Inflammatory macrophage treated with lipopolysaccharide for 1 hour (primary cell): ENCODE data around the gene NPS.

Experiments
- DNase-seq, 2 donors: peaks; one replicate each; pipeline ENCODE4 v3.0.0-alpha.2; 2020 to 2022

The NPS gene

GRCh38 chr10:127563718-127564553 lies 14.8 kb downstream of the NPS start:
- peak in 1 of 2 donors; percentile 46 for DNase-seq

DNA sequence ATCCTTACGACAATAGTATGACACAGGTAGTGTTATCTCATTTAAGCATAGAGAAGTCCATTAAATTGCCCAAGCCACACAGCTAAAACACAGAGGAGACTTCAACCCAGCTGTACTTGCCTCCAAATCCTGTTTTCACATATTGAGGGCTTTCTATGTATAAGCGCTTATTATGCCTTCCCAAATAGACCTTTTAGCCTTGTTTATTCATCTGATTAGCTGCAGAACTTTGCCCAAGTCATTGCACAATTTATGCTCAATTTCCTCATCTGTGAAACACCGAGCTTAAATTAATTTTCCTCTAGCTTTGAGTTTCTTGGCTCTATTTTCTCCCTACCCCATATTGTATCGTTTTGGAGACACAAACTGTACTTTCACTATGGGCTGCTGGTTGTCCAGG lies 15.5 kb downstream of the NPS start:
- DNase-seq: no peak

DNA sequence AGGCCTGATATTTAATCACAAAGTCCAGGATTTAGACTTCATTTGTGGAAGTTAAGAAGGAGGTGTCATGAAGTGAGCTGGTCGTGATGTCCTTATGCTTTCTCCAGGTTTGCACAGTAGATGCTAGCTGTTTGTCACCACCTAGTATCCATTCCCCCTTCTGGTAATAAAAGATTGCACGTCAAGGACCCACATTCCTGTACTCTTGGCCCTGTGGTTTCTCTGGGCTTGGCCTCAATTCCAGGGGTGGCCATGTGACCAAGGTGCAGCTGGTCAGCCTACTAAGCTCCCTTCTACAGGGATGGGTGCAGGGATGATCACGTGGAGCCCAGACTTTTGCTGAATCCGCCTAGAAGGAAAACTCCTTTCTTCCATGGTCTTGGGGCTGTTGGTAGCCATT lies 16.5 kb downstream of the NPS start:
- DNase-seq: no peak

GRCh38 chr10:127569210-127569609 lies 20.1 kb downstream of the NPS start:
- no peak for DNase-seq

- DNase-seq: no peak
These were observed 20.9 kb downstream of the NPS start for GRCh38 chr10:127570036-127570435.

GRCh38 chr10:127571386-127571785 lies 22.3 kb downstream of the NPS start:
- no peak for DNase-seq

GRCh38 chr10:127576051-127576450 lies 26.9 kb downstream of the NPS start:
- no peak for DNase-seq

- DNase-seq: no peak
These were observed 27.6 kb downstream of the NPS start for GRCh38 chr10:127576740-127577161.

DNA sequence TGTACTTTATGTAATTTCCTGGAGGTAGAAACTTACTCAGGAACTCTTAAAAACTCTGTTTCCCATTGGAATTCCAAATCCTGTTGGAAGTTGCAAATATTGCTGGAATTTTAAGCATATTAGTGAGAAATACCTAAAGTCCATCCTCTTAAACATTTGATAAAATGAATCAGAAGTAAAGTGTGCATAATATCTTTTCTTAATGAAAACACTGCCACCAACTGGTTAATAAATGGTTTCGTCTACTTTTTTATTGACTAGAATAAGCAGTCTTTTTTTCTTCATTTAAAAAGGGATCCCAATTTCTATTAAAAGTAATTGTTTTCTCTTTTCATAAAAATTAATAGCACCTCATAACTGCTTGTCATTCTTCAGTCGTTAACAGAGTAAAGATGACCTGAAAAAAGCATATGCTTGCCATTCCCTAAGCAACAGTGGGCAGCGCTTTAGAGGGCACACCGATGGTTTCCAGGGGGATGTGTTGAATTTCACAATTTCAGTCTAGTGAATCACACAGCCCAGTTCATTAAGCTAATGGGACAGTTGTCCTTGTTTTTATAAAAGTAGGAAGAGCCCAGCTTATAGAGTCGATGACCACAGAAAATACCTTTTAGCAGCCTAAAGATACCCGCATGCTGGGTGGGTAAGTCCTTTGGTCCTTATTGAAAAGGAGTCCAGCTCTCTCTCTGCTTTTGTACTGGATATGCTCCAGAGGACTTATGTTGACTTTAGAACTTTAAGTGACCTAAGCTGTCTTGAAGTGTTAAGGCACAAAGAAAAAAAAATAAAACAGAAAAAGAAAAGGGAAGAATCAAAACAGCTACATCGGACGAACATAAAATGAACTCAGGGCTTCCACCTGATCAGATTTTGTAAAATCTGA lies 28.5 kb downstream of the NPS start:
- DNase-seq: no peak

DNA sequence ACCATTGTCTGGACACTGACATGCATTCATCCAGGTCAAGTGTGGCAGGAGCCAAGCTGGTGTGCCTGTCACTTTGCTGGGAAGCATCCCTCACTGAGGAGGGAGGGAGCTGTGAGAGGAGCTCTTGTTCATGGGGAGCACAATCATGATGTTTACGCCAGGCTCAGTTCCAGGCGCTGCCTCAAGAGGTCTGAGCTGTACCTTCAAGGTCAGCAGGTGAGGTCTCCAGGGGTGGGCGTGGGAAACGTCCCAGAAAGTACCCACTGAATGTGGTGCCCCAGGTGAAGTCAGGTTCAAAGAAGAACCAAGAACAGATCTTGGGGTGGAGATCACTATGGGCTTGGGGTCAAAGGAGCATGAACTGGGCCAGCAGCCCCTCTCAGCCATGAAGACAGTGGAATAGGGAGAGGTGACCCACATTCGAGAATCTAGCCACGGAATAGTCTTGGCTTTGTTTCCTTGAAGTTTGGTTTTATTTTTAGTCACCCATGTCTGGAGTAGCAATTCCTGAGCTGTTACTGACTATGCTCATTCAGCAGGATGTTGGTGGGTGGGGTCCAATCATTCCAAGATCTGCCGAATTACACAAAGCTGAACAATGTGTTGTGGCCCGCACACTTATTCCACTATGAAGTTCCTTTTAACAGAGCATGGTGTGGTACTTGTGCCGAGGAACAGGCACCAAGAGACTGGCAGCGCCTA lies 29.3 kb downstream of the NPS start:
- DNase-seq: no peak

DNA sequence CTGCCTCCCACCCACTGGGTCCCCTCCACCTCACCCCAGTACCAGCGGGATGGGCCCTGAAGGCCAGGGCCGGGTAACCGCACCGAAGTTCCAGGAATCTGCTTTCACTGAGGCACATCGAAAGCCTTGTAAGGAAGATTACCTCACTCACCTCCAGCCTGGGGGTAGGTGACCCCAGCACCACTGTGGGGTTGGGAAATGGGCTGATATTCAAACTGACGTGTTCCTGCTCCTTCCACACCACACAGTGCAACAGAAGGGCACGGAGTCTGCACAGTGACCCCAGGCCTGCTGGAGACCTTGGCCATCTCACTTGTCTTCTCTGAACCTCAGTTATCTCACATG lies 29.8 kb downstream of the NPS start:
- no peak for DNase-seq

GRCh38 chr10:127579640-127580039 lies 30.5 kb downstream of the NPS start:
- DNase-seq: no peak

DNA sequence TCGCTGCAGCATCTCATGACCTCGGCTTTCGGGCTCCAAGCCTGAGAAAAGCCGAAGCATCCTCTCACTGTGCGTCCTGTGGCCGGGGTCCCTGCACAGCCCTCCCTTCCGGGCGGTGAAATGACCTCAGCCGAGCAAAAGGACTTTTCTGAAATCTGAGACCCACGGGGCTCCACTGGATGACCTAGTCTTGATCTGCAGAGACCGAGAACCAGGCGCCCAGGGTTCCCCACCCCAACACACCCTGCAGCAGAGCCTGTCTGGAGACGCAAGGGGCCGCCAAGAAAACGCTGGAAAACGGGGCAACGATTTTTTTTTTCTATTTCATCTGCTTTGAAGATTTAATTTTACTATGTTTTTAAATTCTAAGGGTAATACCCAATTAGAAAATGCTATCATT lies 31.7 kb downstream of the NPS start:
- no peak for DNase-seq

GRCh38 chr10:127585519-127586023 lies 36.5 kb downstream of the NPS start:
- DNase-seq: no peak

GRCh38 chr10:127587668-127588365 lies 38.7 kb downstream of the NPS start:
- DNase-seq: no peak

DNA sequence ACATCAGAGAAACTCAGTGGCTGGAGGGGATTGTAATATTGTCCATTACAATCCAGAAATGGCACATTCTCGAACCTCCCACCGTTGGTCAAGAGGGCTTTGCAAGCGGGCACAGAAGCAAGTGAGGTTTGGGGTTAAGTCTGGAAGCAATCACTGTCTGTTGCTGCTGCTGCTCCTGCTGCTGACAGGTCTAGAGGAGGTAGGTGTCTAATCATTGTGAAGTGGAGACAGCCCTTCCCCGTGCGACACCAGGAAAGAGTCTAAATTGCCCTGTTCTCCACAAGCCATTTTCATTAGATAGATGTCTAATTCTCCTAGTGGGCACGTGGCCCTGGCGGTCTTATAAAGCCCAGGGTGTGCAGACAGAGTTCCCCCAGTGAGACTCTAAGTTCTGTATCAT lies 43.5 kb downstream of the NPS start:
- no peak for DNase-seq

- no peak for DNase-seq
These were observed 51.4 kb downstream of the NPS start for GRCh38 chr10:127600479-127600878.
